IMR-90 (cell line): ENCODE results near the gene PPP1R13B. TPM values are rescaled to one million over a fixed set of nuclear protein-coding genes. Genes with fewer than 3 reads are reported as not detected.

Experiments
- ATAC-seq: fragments of 200-7000 bp; cut with Tn5 transposase; 2 replicates; pipeline ENCODE4 v1.9.1; 2020; ENCODE audit warnings: low read depth, mild to moderate bottlenecking, moderate library complexity
- BruUV-seq: library from RNA; stranded (reverse); fragments of 400-500 nt; replicated peaks from 2 replicates; lab custom pipeline; 2021; lab: Mats Ljungman, UMichigan
- CTCF ChIA-PET: fragments of 300-600 bp; formaldehyde crosslinking; extraction: SDS; loops from one replicate; lab custom pipeline; 2021; ENCODE audit warnings: antibody characterized with exemption; lab: Yijun Ruan, JAX
- POLR2A ChIA-PET: fragments of 300-600 bp; sonication (Branson Sonifier 250); formaldehyde crosslinking; loops from one replicate; lab custom pipeline; 2022; ENCODE audit warnings: antibody characterized with exemption; ENCODE audit not compliant: unreplicated experiment; lab: Charles Lee
- DNase-seq: peaks from one replicate; pipeline ENCODE4 v3.0.0; 2013
- H2AFZ ChIP-seq: replicated peaks from 2 replicates; pipeline ENCODE3; 2013; ENCODE audit warnings: low read length, mild to moderate bottlenecking; ENCODE audit not compliant: poor library complexity
- H2AK5ac ChIP-seq: 2 replicates; pipeline ENCODE4 v1.6.1; 2013; ENCODE audit warnings: low read depth, low read length, inconsistent platforms
- H2AK9ac ChIP-seq: replicated peaks from 2 replicates; pipeline ENCODE3; 2013; ENCODE audit warnings: mild to moderate bottlenecking, low read depth, low read length, moderate library complexity; ENCODE audit not compliant: poor library complexity
- H2BK120ac ChIP-seq: 2 replicates; pipeline ENCODE4 v1.6.1; 2013; ENCODE audit warnings: low read depth, low read length, inconsistent platforms
- H2BK15ac ChIP-seq: 3 replicates; pipeline ENCODE4 v1.6.1; 2013; ENCODE audit warnings: low read depth, low read length, inconsistent platforms
- H2BK20ac ChIP-seq: 2 replicates; pipeline ENCODE4 v1.6.1; 2013; ENCODE audit warnings: low read depth, mild to moderate bottlenecking, inconsistent platforms, low read length, moderate library complexity
- H2BK5ac ChIP-seq: 2 replicates; pipeline ENCODE4 v1.6.1; 2013; ENCODE audit warnings: mild to moderate bottlenecking, low read depth, low read length, inconsistent platforms; ENCODE audit not compliant: poor library complexity, severe bottlenecking
- H3K14ac ChIP-seq: replicated peaks from 2 replicates; pipeline ENCODE4 v1.6.1; 2013; ENCODE audit warnings: low read depth, low read length, inconsistent platforms
- H3K18ac ChIP-seq: 2 replicates; pipeline ENCODE4 v1.6.1; 2013; ENCODE audit warnings: low read depth, low read length, control low read depth
- H3K23ac ChIP-seq: 2 replicates; pipeline ENCODE4 v1.6.1; 2013; ENCODE audit warnings: low read depth, low read length, inconsistent platforms
- H3K27ac ChIP-seq: 2 replicates; pipeline ENCODE4 v1.5.1; 2013; ENCODE audit warnings: mild to moderate bottlenecking, control low read depth, low read length; ENCODE audit not compliant: insufficient read depth
- H3K27me3 ChIP-seq: 2 replicates; pipeline ENCODE4 v1.6.1; 2013; ENCODE audit warnings: low read length; ENCODE audit not compliant: control insufficient read depth, insufficient read depth
- H3K36me3 ChIP-seq: 2 replicates; pipeline ENCODE4 v1.6.1; 2013; ENCODE audit warnings: low read length, mixed read lengths; ENCODE audit not compliant: control insufficient read depth, insufficient read depth
- H3K4ac ChIP-seq: 2 replicates; pipeline ENCODE4 v1.6.1; 2013; ENCODE audit warnings: low read depth, low read length, inconsistent platforms
- H3K4me1 ChIP-seq: 2 replicates; pipeline ENCODE4 v1.6.1; 2013; ENCODE audit warnings: low read length, mixed read lengths; ENCODE audit not compliant: control insufficient read depth, insufficient read depth
- H3K4me2 ChIP-seq: 2 replicates; pipeline ENCODE4 v1.6.1; 2013; ENCODE audit warnings: low read depth, mild to moderate bottlenecking, control low read depth, low read length, moderate library complexity
- H3K4me3 ChIP-seq: 2 replicates; pipeline ENCODE4 v1.5.1; 2013; ENCODE audit warnings: low read depth, mild to moderate bottlenecking, control low read depth, low read length, moderate library complexity; ENCODE audit not compliant: insufficient read depth
- H3K56ac ChIP-seq: 2 replicates; pipeline ENCODE4 v1.6.1; 2013; ENCODE audit warnings: low read length, inconsistent platforms; ENCODE audit not compliant: insufficient read depth; ENCODE audit errors: extremely low read depth
- H3K79me1 ChIP-seq, 2 experiments: 2 replicates each; pipeline ENCODE4 v1.6.1; 2013; ENCODE audit warnings: low read length in 2 of 2, inconsistent platforms in 1 of 2, low read depth in 1 of 2
- H3K9ac ChIP-seq: 2 replicates; pipeline ENCODE4 v1.6.1; 2013; ENCODE audit warnings: low read depth, low read length, control low read depth
- H3K9me1 ChIP-seq: 2 replicates; pipeline ENCODE4 v1.6.1; 2013; ENCODE audit warnings: low read length, inconsistent platforms; ENCODE audit not compliant: insufficient read depth
- H3K9me3 ChIP-seq: 2 replicates; pipeline ENCODE4 v1.6.1; 2013; ENCODE audit warnings: low read length; ENCODE audit not compliant: control insufficient read depth, insufficient read depth
- H4K20me1 ChIP-seq: 2 replicates; pipeline ENCODE4 v1.6.1; 2013; ENCODE audit warnings: low read length, inconsistent platforms; ENCODE audit not compliant: insufficient read depth
- H4K5ac ChIP-seq: 2 replicates; pipeline ENCODE4 v1.6.1; 2013; ENCODE audit warnings: mild to moderate bottlenecking, low read depth, low read length, control low read depth
- H4K8ac ChIP-seq, 2 experiments: 2 replicates each; pipeline ENCODE4 v1.6.1; 2013; ENCODE audit warnings: low read depth in 2 of 2, low read length in 2 of 2, control low read depth in 1 of 2, inconsistent platforms in 1 of 2
- H4K91ac ChIP-seq: 2 replicates; pipeline ENCODE4 v1.6.1; 2013; ENCODE audit warnings: low read depth, low read length, inconsistent platforms; ENCODE audit not compliant: insufficient read depth
- BHLHE40 ChIP-seq: fragments of 150-350 bp; IDR thresholded peaks from 2 replicates; pipeline ENCODE4 v1.6.1; 2016; ENCODE audit warnings: mild to moderate bottlenecking, low read depth, low read length
- WGBS, 2 experiments: methylation state at CpG; one replicate each; pipeline versions ENCODE4 v1.1.5 to v1.1.7; 2013; ENCODE audit warnings: missing lambda C conversion rate in 2 of 2; ENCODE audit not compliant: insufficient read length in 1 of 2; ENCODE audit errors: extremely low coverage in 2 of 2; 5-methylcytosine and 5-hydroxymethylcytosine counted together
- dilution Hi-C: fragments of 300-500 bp; cut with HindIII; formaldehyde crosslinking; loops from one replicate; pipeline ENCODE4 v1.14.3; 2018; ENCODE audit warnings: low sequenced_read_pairs; ENCODE audit not compliant: unreplicated experiment
- in situ Hi-C: fragments of 300-500 bp; cut with MboI; formaldehyde crosslinking; loops from 3 replicates; pipeline ENCODE4 v1.14.3; 2019; ENCODE audit warnings: low sequenced_read_pairs, inconsistent platforms, mixed read lengths
- intact Hi-C: fragments of 100-400 bp; cut with micrococcal nuclease; formaldehyde crosslinking; loops from 2 replicates; pipeline ENCODE4 v1.10.0; 2022
- polyA plus RNA-seq, 3 experiments: library from polyadenylated mRNA; depleted of rRNA; stranded (reverse); fragments of >200 nt; gene quantifications; 2 replicates each; pipeline ENCODE4 v1.2.3, GENCODE V29; 2012; ENCODE audit warnings: low replicate concordance in 1 of 3
- total RNA-seq: library from RNA; depleted of rRNA; stranded (reverse); fragments of >200 nt; gene quantifications from 2 replicates; pipeline ENCODE4 v1.2.3, GENCODE V29; 2012

The PPP1R13B gene
- total and polyA plus RNA-seq, 2 of the 4 experiments (the other 2 are of a cell fraction) = 1.6 to 2.8 TPM

DNA sequence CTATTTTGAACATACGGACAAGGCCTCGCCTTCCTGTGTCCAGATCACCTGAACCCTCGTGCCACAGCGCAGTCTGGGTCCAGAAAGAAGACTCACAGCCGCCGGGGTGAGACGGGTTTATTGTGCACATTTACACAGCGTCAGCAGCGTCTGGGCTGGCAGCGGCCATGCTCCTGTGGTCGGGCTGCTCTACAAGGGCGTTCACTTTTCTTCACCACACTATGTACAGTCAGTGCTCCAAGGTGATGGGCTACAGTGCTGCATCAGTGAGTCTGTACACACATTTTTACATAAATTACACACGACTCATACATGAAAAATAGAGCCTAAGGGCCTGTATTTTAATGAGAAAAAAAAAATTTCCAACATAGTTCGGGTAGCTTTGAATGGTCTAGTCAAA is 113.7 kb downstream of the PPP1R13B start:
- H3K4me3 ChIP-seq = no peak overlapping the region
- no peak overlapping the region for H2BK15ac ChIP-seq
- TF ChIP-seq BHLHE40 = no peak
- DNase-seq (no peak), ATAC-seq (no peak)
- WGBS, 2 experiments = 94% methylated on average over 6 of the region's 14 CpGs; no CpG with 5 or more reads in 1 of the 2 experiments
- ChIA-PET POLR2A (interaction anchor here (0.5 to 0.6 kb wide), 2 partner anchors 78 to 234 kb away, joined by 3 to 4 read pairs; no protein-coding TSS in a partner anchor), CTCF (interaction anchor here (0.6 kb wide), 1 partner anchor 28 kb away, joined by 3 read pairs; no protein-coding TSS in a partner anchor)
- H2AK9ac ChIP-seq = peak overlapping the region; percentile 44
- no peaks in the 10 kb centered on the region for H3K27me3 ChIP-seq
- H2BK120ac ChIP-seq = no peak overlapping the region
- no peak overlapping the region for H3K4me2 ChIP-seq
- H3K36me3 ChIP-seq = peaks cover 46% of the 10 kb centered on the region
- H3K79me1 ChIP-seq = peaks cover 0 to 4% of the 10 kb centered on the region in 2 experiments; a peak in 2 of 4 replicates
- no peak overlapping the region for H3K56ac ChIP-seq
- peaks cover 1% of the 10 kb centered on the region; the same call in 1 of the 2 replicates for H4K20me1 ChIP-seq
- H3K9me1 ChIP-seq = no peaks in the 10 kb centered on the region
- H3K9me3 ChIP-seq = no peaks in the 10 kb centered on the region
- H4K5ac ChIP-seq = no peak overlapping the region
- no peak overlapping the region for H4K8ac ChIP-seq
- no peak overlapping the region for H2AFZ ChIP-seq
- no peak overlapping the region for H3K23ac ChIP-seq
- H3K18ac ChIP-seq = no peak overlapping the region
- H2AK5ac ChIP-seq = no peak overlapping the region
- no TSS peak for BruUV-seq
- H3K14ac ChIP-seq = no peak overlapping the region
- in situ Hi-C loops = no loop called here
- no peak overlapping the region for H2BK20ac ChIP-seq
- intact Hi-C loops = no loop called here
- no peak overlapping the region for H3K9ac ChIP-seq
- H3K4me1 ChIP-seq = no peaks in the 10 kb centered on the region
- H3K27ac ChIP-seq = no peak overlapping the region
- dilution Hi-C loops = no loop called here
- no peak overlapping the region for H2BK5ac ChIP-seq
- no peak overlapping the region for H4K91ac ChIP-seq
- no peak overlapping the region for H3K4ac ChIP-seq
